ENCODE data around the gene COL25A1.

DNA sequence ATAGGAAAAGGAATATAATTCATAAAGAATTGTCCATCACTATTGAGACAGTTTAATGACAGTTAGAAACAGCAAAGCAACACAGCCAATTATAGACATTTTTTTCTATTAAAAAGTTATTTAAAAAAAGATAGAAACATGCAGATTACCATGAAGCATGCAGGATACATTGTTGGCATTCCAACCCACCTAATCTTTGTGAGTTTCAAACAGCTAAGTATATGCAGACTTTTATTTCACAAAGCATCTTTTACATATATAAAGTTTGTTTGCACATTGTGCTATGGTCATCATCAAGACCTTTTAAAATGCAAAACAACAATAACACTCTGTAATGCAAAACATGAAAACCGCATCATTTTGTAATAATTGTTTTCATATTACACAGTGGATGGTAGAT is 413.7 kb downstream of the COL25A1 start:
- TF ChIP-seq, protein P1, sequence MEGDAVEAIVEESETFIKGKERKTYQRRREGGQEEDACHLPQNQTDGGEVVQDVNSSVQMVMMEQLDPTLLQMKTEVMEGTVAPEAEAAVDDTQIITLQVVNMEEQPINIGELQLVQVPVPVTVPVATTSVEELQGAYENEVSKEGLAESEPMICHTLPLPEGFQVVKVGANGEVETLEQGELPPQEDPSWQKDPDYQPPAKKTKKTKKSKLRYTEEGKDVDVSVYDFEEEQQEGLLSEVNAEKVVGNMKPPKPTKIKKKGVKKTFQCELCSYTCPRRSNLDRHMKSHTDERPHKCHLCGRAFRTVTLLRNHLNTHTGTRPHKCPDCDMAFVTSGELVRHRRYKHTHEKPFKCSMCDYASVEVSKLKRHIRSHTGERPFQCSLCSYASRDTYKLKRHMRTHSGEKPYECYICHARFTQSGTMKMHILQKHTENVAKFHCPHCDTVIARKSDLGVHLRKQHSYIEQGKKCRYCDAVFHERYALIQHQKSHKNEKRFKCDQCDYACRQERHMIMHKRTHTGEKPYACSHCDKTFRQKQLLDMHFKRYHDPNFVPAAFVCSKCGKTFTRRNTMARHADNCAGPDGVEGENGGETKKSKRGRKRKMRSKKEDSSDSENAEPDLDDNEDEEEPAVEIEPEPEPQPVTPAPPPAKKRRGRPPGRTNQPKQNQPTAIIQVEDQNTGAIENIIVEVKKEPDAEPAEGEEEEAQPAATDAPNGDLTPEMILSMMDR (IDR thresholded peaks at IDR 0.05; ENCODE audit: poor library complexity): no peak
- no peak for TF ChIP-seq EZH2 (IDR thresholded peaks at IDR 0.05; ENCODE audit: borderline replicate concordance)

Data from hepatocyte (in vitro differentiated cells).